ENCODE data around the gene ARHGAP25.

The ARHGAP25 gene

DNA sequence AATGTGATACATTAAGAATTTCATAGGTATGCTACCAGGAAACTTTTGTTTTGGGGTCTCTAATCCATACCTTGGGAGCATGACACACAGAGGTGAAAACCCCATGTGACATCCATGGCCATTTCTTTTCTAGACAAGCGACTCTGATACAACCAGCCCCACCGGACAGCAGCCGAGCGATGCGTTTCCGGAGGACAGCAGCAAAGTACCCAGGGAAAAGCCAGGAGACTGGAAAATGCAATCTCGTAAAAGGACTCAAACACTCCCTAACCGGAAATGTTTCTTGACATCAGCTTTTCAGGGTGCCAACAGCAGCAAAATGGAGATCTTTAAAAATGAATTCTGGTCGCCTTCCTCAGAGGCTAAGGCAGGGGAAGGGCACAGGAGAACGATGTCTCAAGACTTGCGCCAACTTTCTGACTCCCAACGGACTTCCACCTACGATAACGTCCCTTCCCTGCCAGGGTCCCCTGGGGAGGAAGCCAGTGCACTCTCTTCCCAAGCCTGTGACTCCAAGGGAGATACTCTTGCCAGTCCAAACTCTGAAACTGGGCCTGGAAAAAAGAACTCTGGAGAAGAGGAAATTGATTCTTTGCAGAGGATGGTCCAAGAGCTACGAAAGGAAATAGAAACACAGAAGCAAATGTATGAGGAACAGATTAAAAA, 87.7 kb downstream of the ARHGAP25 start:
- TF ChIP-seq GATA3 (IDR thresholded peaks at IDR 0.05; ENCODE audit: low read depth, low read length), result no peak
- TF ChIP-seq GATA2 (IDR thresholded peaks at IDR 0.05; ENCODE audit: low read depth, low read length), result no peak

DNA sequence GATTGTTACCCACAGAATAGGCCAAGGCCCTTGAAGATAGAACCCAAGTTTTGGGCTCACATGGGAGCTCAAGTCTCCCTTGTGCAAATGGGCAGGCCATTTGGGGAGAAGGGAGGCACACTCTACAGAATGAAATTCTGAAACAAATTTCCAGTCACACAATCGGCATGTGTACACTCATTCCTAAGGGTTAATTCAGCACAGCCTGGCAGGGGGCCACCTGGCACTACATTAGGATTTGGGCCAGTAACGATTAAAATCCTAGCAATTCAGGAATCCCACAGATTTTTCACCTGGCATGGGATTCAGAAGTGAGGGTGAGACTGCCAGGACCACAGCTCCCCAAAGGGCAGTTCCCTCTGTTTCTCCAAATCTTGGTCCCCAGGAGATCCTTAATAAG, 90.2 kb downstream of the ARHGAP25 start:
- TF ChIP-seq GATA2 (IDR thresholded peaks at IDR 0.05; ENCODE audit: low read depth, low read length), result no peak
- no peak for TF ChIP-seq GATA3 (IDR thresholded peaks at IDR 0.05; ENCODE audit: low read depth, low read length)

DNA sequence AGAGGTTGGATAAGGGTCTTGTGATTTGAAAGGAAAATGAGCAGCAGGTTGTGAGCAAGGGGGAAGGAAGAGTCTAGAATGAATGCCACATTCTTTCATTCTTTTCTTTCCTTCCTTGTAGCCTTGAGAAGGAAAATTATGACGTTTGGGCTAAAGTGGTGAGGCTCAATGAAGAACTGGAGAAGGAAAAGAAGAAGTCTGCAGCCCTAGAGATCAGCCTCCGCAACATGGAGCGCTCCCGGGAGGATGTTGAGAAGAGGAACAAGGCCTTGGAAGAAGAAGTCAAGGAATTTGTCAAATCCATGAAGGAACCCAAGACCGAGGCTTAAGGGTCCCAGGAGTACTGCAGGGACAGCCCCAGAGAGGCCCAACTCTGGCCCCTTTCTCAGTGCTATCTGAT, 91.3 kb downstream of the ARHGAP25 start:
- TF ChIP-seq GATA3 (IDR thresholded peaks at IDR 0.05; ENCODE audit: low read depth, low read length) (no peak), GATA2 (IDR thresholded peaks at IDR 0.05; ENCODE audit: low read depth, low read length) (no peak)

DNA sequence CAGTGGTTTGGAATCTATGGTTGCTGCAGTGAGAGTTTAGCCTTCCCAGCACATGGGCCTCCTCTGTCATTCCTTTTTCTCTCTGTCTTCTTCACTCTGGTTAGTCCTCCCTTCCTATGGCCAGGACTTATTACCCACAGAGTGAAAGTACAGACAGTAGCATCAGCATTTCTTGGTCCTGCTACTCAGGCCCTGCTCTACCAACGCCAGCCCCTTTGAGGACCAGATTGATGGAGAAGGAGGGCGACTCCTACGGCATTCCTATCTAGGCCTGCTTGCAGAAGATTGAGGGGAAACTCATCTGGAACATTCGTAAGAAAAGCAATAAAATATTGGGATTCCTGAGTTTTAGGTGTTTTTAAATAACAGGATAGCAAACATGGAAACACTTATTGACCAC, 93.1 kb downstream of the ARHGAP25 start:
- no peak for TF ChIP-seq GATA2 (IDR thresholded peaks at IDR 0.05; ENCODE audit: low read depth, low read length)
- TF ChIP-seq GATA3 (IDR thresholded peaks at IDR 0.05; ENCODE audit: low read depth, low read length), result no peak

DNA sequence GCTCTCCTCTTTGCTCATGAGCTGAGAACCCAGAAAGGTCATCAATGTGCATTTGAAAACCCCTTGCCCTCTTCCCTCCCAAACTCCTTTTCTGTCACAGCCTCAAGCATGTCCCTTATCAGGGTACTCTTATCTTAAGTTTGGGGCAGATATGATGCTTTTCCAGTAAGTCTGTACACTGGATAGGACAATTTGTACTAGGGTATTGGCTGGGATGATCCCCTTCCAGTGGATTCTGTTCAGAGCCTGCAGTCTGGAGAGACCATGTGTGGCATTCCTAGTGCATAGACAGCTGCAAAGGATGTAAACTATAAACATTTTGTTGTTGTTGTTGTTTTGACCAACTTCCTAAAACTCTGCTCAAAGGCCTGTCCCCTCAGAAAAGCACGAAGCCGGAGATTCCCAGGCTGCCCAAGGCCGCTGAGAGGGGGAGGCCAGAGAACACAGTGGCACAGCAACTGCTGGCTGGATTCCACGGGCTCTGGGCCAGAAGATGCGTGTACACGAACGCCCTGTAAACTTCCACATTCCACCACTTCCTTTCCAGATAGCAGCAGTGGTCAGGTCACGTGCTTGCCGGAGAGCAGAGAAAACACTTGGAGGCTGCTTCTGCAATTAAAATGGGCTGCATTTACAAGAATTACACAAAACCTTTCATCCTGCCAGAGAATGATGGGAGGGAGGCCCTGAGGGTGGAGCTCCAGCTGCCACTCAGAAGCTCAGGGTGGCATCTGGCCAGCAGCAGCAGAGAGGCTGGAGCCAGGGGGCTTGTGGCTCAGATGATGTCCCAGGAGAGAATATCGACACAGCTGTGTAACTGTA, 94.5 kb downstream of the ARHGAP25 start:
- TF ChIP-seq GATA3 (IDR thresholded peaks at IDR 0.05; ENCODE audit: low read depth, low read length), result no peak
- TF ChIP-seq GATA2 (IDR thresholded peaks at IDR 0.05; ENCODE audit: low read depth, low read length), result no peak

DNA sequence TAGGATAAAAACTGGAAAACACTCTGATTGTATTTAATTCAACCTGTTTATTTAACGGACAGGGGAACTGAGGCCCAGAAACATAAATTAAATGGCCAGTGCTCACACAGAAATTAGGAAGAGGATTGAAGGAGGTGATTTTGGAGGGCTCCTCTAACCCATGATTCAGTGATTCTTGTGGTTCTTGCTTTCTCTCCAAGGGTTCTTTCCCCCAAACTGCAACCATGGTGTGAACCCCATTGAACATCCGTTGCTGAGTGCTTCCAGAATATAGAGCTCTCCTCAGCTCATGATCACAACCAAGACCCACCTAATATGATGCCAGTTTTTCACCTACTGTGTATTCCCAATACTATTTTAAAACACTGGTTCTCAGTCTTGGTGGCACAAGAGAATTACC, 95.1 kb downstream of the ARHGAP25 start:
- TF ChIP-seq GATA2 (IDR thresholded peaks at IDR 0.05; ENCODE audit: low read depth, low read length), result no peak
- no peak for TF ChIP-seq GATA3 (IDR thresholded peaks at IDR 0.05; ENCODE audit: low read depth, low read length)

DNA sequence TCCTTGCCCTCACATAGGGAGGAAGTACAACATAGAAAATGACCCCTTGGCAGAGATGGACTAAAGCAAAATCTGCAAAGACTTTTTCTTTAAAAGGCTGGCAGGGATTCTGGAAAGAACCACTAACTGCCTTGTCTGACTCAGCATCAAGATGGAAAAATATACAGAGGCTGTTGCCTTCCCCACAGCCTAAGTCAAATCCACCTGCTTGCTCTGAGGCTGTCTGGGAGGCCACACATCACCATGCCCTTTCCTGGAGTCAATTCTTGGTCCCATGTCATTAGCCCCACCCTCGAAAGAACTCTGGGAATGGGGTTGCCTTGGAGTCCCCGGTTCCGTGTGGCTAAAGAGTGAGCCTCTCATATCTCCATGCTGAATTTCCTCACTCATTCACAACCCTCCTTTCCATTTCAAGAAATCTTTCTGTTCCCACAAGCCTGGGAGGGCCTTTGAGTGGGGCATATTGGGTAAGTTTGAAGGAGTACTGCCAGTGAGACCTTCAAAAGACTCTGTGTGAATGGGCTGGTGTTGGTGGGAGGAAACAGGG, 97.1 kb downstream of the ARHGAP25 start:
- TF ChIP-seq GATA2 (IDR thresholded peaks at IDR 0.05; ENCODE audit: low read depth, low read length) (no peak), GATA3 (IDR thresholded peaks at IDR 0.05; ENCODE audit: low read depth, low read length) (no peak)

DNA sequence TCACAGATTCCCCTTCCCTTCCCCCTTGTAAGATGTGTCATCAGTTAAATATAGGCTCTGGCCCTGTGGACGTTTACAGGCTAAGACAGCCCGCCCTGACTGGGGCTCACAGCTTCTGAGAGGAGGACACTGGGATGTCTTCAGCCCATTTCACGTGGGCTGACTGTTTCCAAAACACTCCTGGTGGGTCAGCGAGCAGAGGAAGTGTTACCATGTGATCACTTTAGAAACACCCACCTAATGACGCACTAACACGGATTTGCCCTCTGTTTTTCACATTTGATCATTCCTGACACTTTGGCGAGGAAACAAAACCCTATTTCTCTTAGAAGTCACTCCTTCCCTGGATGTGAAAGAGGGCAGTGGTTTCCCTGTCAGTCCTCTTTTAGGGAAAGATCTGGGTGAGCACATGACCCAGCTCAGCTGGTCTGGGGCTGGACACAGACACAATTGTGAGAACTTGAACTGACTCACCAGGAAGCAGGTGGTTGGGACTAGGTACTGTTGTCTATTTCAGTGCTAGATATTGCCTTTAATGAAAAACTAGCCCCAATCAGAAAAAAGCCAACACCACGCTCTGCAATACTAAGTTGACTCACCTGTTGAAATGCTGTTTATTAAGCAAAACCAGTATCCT, 97.7 kb downstream of the ARHGAP25 start:
- TF ChIP-seq GATA3 (IDR thresholded peaks at IDR 0.05; ENCODE audit: low read depth, low read length) (no peak), GATA2 (IDR thresholded peaks at IDR 0.05; ENCODE audit: low read depth, low read length) (no peak)

DNA sequence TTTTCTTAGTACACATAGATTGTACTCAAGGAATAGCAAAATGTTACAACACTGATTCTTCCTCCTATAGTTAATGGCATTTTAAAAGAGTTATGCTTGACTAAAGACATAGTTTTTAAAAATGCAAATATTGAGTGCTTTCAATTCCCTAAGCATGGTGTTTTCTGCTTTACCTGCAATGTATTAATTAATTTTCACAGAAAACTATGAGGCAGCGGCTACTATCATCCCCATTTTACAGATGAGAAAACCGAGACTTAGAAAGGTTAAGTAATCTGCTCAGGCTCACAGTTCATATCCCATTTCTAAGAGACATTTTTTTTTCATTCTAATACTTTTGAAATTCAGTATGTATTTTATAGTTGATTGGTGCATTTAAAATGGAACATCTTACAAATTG, 98.6 kb downstream of the ARHGAP25 start:
- TF ChIP-seq GATA3 (IDR thresholded peaks at IDR 0.05; ENCODE audit: low read depth, low read length), result no peak
- no peak for TF ChIP-seq GATA2 (IDR thresholded peaks at IDR 0.05; ENCODE audit: low read depth, low read length)

DNA sequence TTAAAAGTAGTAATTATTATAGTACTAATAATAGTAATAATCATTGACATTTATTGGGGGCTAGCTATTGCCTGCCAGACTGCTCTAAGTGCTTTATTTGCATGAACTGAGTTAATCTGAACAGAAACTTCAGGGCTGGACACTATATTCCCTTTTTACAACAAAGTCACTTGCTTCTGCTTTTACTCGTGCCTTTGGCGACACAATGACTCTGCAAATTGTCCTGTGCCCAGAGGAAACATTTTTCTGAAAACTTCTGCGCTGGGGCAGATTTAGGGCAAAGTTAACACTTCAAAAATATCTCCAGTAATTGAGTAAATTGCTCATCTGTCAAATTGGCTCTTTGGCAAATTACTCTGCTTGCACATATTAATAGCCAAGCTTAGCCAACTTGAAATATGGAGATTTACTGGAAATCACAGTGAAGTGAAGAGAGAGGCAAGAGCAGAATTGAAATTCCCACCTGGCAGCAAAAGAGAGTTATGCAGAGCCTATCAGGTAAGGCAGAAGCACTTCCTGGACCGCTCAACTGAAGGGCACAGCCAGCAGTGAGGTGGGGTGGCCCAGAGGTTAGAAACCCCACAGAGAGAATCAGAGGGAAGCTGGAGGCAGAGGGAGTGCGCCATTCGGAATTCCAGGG, 100.2 kb downstream of the ARHGAP25 start:
- TF ChIP-seq GATA3 (IDR thresholded peaks at IDR 0.05; ENCODE audit: low read depth, low read length) (no peak), GATA2 (IDR thresholded peaks at IDR 0.05; ENCODE audit: low read depth, low read length) (no peak)

DNA sequence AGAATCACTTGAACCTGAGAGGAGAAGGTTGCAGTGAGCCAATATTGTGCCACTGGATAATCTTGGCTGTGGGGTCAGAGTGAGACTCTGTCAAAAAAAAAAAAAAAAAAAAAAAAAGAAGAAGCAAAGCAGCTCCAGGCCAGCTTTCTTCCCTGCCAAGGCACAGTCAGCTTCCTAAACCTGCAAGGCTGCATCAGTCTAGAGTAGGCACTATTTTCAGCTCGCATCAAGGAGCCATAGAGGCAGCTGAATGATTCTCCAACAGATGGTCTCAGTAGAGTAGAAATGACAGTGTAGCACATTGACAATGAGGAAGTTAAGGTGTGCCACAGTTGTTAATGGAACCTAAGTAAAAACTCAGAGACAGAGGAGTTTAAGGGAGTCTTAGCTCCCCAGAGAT, 101.0 kb downstream of the ARHGAP25 start:
- no peak for TF ChIP-seq GATA2 (IDR thresholded peaks at IDR 0.05; ENCODE audit: low read depth, low read length)
- no peak for TF ChIP-seq GATA3 (IDR thresholded peaks at IDR 0.05; ENCODE audit: low read depth, low read length)

DNA sequence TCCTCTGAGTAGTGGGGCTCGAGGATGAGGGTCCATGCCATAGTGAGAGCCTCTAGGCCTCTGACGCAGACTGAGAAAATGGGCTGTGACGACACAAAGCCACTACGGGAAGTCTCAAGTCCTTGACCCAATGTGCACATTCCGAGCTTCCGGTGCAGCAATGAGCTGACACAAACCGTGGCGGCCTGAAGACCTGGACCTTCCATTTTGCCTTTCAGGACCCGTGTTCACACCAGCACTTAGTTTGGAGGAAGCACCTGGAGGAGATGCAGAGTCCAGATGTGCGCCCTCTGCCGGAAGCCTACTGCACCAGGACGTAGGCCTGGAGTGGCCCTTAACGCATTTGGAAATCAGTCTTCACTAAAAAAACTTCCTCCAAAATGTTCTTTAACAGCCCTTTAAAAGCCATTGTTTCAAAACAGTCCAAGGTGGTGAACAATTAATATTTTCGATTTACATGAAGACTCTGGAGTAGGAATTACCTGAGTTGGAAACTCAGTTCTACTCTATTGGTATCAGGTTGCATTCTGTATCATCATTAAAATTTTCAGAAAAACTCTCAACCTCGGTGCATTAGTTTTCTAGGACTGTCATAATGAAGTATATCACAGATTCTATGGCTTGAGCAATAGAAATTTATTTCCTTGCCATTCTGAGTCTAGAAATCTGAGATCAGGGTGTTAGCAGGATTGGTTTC, 102.7 kb downstream of the ARHGAP25 start:
- TF ChIP-seq GATA2 (IDR thresholded peaks at IDR 0.05; ENCODE audit: low read depth, low read length), result no peak
- TF ChIP-seq GATA3 (IDR thresholded peaks at IDR 0.05; ENCODE audit: low read depth, low read length), result no peak

DNA sequence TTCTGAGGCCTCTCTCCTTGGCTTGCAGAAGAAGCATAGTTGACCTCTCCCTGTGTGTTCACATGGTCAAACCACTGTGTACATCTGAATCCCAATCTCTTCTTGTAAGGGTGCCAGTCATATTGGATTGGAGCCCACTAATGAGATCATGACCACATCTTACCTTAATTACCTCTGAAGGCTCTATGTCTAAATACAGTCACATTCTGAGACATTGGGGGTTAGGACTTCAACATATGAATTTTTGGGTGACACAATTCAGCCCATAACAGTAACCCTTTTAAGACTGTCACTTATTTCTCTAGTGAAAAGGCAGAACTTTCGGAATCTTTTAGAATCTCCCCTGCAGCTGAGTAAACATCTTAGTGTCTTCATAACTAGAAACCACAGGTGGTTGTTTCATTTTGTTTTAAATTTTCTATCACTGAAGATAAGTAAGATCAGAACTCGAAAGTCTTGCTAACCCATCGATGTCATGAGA, 103.3 kb downstream of the ARHGAP25 start:
- no peak for TF ChIP-seq GATA3 (IDR thresholded peaks at IDR 0.05; ENCODE audit: low read depth, low read length)
- TF ChIP-seq GATA2 (IDR thresholded peaks at IDR 0.05; ENCODE audit: low read depth, low read length), result no peak

Measured in SH-SY5Y (cell line).